GM11168 (cell line): Measurements from ENCODE around the gene IFI44L.

Experiments used
- in situ Hi-C: fragments of 300-500 bp; cut with MboI; formaldehyde crosslinking; loops from one replicate; pipeline ENCODE4 v1.12.0; 2022; ENCODE audit warnings: low sequenced_read_pairs; ENCODE audit not compliant: unreplicated experiment

Gene IFI44L

GRCh38 chr1:78681265-78681664 is 61.0 kb downstream of the IFI44L start:
- in situ Hi-C loops: no loop called here

- in situ Hi-C loops: no loop called here
Measured at GRCh38 chr1:78682496-78682895, 62.2 kb downstream of the IFI44L start.

DNA sequence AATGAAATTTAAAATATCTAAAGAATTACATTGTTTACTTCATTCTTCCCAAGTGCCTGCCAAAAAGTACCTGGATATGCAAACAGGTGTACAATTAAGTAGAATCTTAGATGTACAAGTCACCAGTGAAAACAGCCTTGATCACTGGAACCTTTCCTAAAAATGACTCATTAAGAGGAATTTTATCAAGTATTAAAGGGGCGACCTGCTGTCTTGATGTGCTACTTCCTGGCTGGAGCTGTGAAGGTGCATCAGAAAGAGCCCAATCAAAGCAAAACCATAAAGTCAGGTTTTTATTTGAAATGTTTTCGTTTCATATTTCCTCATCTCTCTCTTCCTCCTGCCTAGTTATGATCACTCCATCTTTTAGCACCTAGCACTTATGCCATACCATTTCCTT is 62.8 kb downstream of the IFI44L start:
- in situ Hi-C loops: no loop called here

GRCh38 chr1:78687315-78687714 is 67.1 kb downstream of the IFI44L start:
- in situ Hi-C loops: no loop called here

DNA sequence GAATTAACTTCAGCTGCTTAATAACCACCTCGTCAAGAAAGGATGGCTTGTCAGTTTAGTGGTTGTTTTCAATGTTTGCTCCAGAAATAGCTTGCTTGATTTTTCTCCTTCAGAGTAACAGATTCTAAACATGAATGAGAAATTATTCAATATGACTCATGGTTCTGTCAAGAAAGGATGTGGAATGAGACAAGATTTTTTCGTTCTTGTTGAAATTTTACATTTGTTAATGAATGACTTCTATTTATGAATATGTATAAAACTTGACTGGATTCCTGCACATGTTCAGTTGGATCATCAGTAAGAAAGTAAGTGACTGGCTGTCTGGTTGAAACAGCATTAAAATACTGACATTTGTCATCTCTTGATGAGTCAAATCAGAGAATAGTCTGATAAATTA is 67.7 kb downstream of the IFI44L start:
- in situ Hi-C loops: no loop called here

GRCh38 chr1:78688697-78689096 is 68.4 kb downstream of the IFI44L start:
- in situ Hi-C loops: no loop called here

DNA sequence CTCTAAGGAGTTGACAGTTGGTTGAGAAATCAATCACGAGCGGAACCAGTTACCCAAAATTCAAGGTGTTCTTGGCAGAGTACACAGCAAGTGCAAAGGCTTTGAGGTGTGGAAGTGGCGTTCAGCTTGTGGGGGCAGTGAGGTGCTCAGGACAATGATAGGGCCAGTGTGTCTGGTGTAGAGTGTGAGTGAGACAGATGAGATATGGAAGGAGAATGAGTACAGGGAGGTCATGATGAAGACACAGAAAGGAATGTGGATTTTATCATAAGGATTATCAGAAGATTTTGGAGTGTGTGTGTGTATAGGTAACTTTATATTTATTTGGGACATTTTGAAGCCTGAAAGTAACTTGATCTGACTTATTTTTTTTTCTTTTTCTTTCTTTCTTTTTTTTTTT is 70.3 kb downstream of the IFI44L start:
- in situ Hi-C loops: no loop called here

- in situ Hi-C loops: no loop called here
Measured at GRCh38 chr1:78691995-78692747, 71.9 kb downstream of the IFI44L start.
